ENCODE measurements around the gene ALMS1. TPM values are rescaled to one million over a fixed set of nuclear protein-coding genes. Genes with fewer than 3 reads are reported as not detected.

The ALMS1 gene
- total and polyA plus RNA-seq, 4 donors: 7.2 to 58.0 (median 20.5) TPM

DNA sequence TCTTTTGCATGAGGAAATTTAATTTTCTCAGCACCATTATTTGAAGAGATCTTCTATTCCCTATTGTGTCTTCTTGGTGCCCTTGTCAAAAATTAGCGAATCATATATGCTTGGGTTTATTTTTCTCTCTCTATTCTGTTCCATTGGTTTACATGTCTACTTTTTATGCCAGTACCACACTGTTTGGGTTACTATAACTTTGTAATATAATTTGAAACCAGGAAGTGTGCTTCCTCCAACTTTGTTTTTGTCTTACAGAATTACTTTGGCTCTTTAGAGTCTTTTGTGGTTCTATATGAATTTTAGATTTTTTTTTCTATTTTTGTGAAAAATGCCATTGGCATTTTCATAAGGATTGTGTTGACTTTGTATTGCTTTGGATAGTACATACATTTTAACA, 17.6 kb downstream of the ALMS1 start:
- DNase-seq: no peak
- Histone ChIP-seq H3K9ac (ENCODE audit: insufficient read depth in 1 of 2, low read length in 2 of 2) (no peak overlapping the region), H3K36me3 (ENCODE audit: control insufficient read depth in 4 of 4, insufficient read depth in 4 of 4, low read length in 4 of 4) (peaks cover 1 to 7% (median 2%) of the 10 kb centered on the region in 4 donors), H3K4me3 (no peak overlapping the region), H3K9me3 (ENCODE audit: control insufficient read depth in 4 of 4, insufficient read depth in 3 of 4, low read length in 3 of 4) (peaks cover 2 to 6% (median 3%) of the 10 kb centered on the region in 4 donors), H3K27me3 (ENCODE audit: control insufficient read depth in 3 of 3, insufficient read depth in 3 of 3, low read length in 2 of 3) (no peaks in the 10 kb centered on the region), H3K27ac (ENCODE audit: low read depth in 1 of 2, low read length in 1 of 2) (no peak overlapping the region), H3K4me1 (ENCODE audit: control insufficient read depth in 5 of 5, insufficient read depth in 5 of 5, low read length in 5 of 5) (peaks cover 0 to 2% (median 0%) of the 10 kb centered on the region in 5 donors)
- no peak for ATAC-seq (ENCODE audit: insufficient read depth, low FRiP score)
- TF ChIP-seq, protein P1, sequence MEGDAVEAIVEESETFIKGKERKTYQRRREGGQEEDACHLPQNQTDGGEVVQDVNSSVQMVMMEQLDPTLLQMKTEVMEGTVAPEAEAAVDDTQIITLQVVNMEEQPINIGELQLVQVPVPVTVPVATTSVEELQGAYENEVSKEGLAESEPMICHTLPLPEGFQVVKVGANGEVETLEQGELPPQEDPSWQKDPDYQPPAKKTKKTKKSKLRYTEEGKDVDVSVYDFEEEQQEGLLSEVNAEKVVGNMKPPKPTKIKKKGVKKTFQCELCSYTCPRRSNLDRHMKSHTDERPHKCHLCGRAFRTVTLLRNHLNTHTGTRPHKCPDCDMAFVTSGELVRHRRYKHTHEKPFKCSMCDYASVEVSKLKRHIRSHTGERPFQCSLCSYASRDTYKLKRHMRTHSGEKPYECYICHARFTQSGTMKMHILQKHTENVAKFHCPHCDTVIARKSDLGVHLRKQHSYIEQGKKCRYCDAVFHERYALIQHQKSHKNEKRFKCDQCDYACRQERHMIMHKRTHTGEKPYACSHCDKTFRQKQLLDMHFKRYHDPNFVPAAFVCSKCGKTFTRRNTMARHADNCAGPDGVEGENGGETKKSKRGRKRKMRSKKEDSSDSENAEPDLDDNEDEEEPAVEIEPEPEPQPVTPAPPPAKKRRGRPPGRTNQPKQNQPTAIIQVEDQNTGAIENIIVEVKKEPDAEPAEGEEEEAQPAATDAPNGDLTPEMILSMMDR (IDR thresholded peaks at IDR 0.05; ENCODE audit: control extremely low read depth, extremely low read depth): no peak
- 100% methylated on average over 1 of the region's 1 CpG for WGBS, 2 donors

DNA sequence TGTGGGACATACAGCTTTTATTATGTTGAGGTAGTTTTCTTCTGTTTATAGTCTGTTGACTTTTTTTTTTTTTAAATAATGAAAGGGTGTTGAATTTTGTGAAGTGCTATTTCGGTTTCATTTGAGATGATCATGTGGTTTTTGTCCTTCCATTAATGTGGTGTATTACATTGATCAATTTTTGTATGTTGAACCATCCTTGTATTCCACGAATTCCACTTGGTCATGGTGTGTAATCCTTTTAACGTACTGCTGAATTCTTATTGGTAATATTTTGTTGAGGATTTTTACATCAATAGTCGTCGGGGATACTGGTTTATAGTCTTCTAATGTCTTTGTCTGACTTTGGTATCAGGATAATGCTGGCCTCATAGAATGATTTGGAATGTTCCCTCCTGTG, 18.8 kb downstream of the ALMS1 start:
- peaks cover 1 to 7% (median 2%) of the 10 kb centered on the region in 4 donors for H3K36me3 ChIP-seq (ENCODE audit: control insufficient read depth in 4 of 4, insufficient read depth in 4 of 4, low read length in 4 of 4)
- H3K27me3 ChIP-seq (ENCODE audit: control insufficient read depth in 3 of 3, insufficient read depth in 3 of 3, low read length in 2 of 3): no peaks in the 10 kb centered on the region
- 97% methylated on average over 5 of the region's 5 CpGs for WGBS, 2 donors
- H3K4me3 ChIP-seq: no peak overlapping the region
- H3K9ac ChIP-seq (ENCODE audit: insufficient read depth in 1 of 2, low read length in 2 of 2): no peak overlapping the region
- TF ChIP-seq, protein P1 (IDR thresholded peaks at IDR 0.05; ENCODE audit: control extremely low read depth, extremely low read depth): no peak
- H3K4me1 ChIP-seq (ENCODE audit: control insufficient read depth in 5 of 5, insufficient read depth in 5 of 5, low read length in 5 of 5): peaks cover 0 to 2% (median 0%) of the 10 kb centered on the region in 5 donors
- no peak for ATAC-seq (ENCODE audit: insufficient read depth, low FRiP score)
- H3K27ac ChIP-seq (ENCODE audit: low read depth in 1 of 2, low read length in 1 of 2): no peak overlapping the region
- no peak for DNase-seq
- peaks cover 0 to 3% (median 1%) of the 10 kb centered on the region in 4 donors for H3K9me3 ChIP-seq (ENCODE audit: control insufficient read depth in 4 of 4, insufficient read depth in 3 of 4, low read length in 3 of 4)

DNA sequence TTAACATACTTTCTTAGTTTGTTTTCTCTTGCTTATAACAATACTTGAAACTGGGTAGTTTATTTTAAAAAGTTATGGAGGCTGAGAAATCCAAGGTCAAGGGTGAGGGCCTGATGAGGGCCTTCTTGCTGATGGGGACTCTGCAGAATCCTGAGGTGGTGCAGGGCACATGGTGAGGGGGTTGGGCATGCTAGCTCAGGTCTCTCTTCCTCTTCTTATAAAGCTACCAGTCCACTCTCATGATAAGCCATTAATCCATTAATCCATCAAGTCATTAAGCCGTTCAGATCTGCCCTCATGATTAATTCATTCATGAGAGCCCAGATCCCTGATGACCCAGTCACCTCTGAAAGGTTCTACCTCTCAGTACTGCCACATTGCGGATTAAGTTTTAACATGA, 21.4 kb downstream of the ALMS1 start:
- no peak for DNase-seq
- H3K9me3 ChIP-seq (ENCODE audit: control insufficient read depth in 4 of 4, insufficient read depth in 3 of 4, low read length in 3 of 4): peaks cover 0 to 8% (median 1%) of the 10 kb centered on the region in 4 donors
- H3K27ac ChIP-seq (ENCODE audit: low read depth in 1 of 2, low read length in 1 of 2): no peak overlapping the region
- H3K9ac ChIP-seq (ENCODE audit: insufficient read depth in 1 of 2, low read length in 2 of 2): no peak overlapping the region
- peaks cover 0 to 2% (median 0%) of the 10 kb centered on the region in 5 donors for H3K4me1 ChIP-seq (ENCODE audit: control insufficient read depth in 5 of 5, insufficient read depth in 5 of 5, low read length in 5 of 5)
- H3K36me3 ChIP-seq (ENCODE audit: control insufficient read depth in 4 of 4, insufficient read depth in 4 of 4, low read length in 4 of 4): peaks cover 0 to 11% (median 7%) of the 10 kb centered on the region in 4 donors
- TF ChIP-seq, protein P1 (IDR thresholded peaks at IDR 0.05; ENCODE audit: control extremely low read depth, extremely low read depth): no peak
- H3K4me3 ChIP-seq: no peak overlapping the region
- 85 to 93% methylated on average over 2 of the region's 2 CpGs for WGBS, 2 donors
- no peak for ATAC-seq (ENCODE audit: insufficient read depth, low FRiP score)
- H3K27me3 ChIP-seq (ENCODE audit: control insufficient read depth in 3 of 3, insufficient read depth in 3 of 3, low read length in 2 of 3): no peaks in the 10 kb centered on the region

DNA sequence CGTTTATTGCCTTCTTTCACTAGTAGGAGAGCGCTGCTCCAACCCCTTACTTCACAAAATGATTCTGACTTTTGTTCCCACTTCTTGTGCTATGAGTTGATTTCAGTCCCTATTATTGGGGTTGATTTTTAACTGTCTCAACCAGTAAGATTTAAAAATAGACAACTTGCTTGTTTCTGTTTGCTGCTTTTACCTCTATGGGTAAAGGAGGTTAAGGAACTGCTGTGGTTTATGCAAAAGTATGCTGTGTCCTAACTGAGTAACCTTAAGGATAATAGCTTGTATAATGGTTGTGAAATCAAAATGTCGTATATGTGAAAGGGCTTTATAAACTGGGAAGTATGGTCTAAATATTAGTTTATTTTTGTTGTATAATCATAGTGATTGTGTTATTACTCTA, 22.6 kb downstream of the ALMS1 start:
- ATAC-seq (ENCODE audit: insufficient read depth, low FRiP score): no peak
- WGBS, 2 donors: 66 to 71% methylated on average over 3 of the region's 3 CpGs
- TF ChIP-seq, protein P1 (IDR thresholded peaks at IDR 0.05; ENCODE audit: control extremely low read depth, extremely low read depth): no peak

More for the DNA sequence above, 22.6 kb downstream of the ALMS1 start:
- Histone ChIP-seq H3K4me3 (no peak overlapping the region), H3K4me1 (ENCODE audit: control insufficient read depth in 5 of 5, insufficient read depth in 5 of 5, low read length in 5 of 5) (peaks cover 0 to 2% (median 0%) of the 10 kb centered on the region in 5 donors), H3K27me3 (ENCODE audit: control insufficient read depth in 3 of 3, insufficient read depth in 3 of 3, low read length in 2 of 3) (no peaks in the 10 kb centered on the region), H3K9ac (ENCODE audit: insufficient read depth in 1 of 2, low read length in 2 of 2) (no peak overlapping the region), H3K27ac (ENCODE audit: low read depth in 1 of 2, low read length in 1 of 2) (no peak overlapping the region), H3K9me3 (ENCODE audit: control insufficient read depth in 4 of 4, insufficient read depth in 3 of 4, low read length in 3 of 4) (peaks cover 0 to 5% (median 1%) of the 10 kb centered on the region in 4 donors), H3K36me3 (ENCODE audit: control insufficient read depth in 4 of 4, insufficient read depth in 4 of 4, low read length in 4 of 4) (peaks cover 0 to 11% (median 5%) of the 10 kb centered on the region in 4 donors)
- no peak for DNase-seq
